Stimulated activated CD4-positive, alpha-beta T cell treated with anti-CD3 and anti-CD28 coated beads, Interleukin-15, amount 100 ng/mL, for 1 hour (primary cell): Measurements from ENCODE around the gene RNASE4.
"Not testable (repeated sequence)": the region's sequence is repeated elsewhere in the genome, so short reads cannot be mapped to it uniquely, and the experiment has no call there.

Experiments
- DNase-seq, 2 donors: peaks; one replicate each; pipeline ENCODE4 v3.0.0-alpha.2; 2020; ENCODE audit warnings: low read depth in 1 of 2, low spot score in 1 of 2

Gene RNASE4

DNA sequence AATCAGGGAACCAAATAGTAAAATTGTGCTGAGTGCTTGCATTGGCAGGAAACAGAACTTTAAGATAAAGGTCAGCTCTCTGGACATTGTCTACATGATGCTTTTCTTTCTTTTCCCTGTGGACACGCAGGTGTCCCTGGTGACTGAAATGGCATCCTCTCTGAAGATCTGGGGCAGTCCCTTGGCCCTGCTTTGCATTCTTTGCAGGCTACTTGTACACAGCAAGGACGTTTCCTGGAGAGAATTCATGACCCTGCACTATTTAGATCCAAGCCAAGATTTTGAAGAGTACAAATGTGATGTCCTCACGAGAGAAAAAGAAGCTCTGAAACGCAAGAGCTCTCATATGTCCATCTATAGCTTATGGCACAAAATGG is 50.1 kb downstream of the RNASE4 start:
- no peak for DNase-seq

DNA sequence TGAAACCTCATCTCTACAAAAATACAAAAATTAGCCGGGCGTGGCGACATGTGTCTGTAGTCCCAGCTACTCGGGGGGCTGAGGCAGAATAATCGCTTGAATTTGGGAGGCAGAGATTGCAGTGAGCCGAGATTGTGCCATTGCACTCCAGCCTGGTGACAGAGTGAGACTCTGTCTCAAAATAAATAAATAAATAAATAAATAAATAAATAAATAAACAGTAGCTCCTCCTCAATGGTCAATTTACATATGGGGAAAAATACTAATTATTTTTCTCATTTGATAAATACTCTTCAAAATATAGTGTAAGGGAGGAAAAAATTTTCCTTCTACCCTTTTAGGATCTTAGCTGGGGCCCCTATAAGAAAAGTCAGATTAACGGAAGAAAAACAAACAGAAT is 53.9 kb downstream of the RNASE4 start:
- DNase-seq, result not testable (repeated sequence)

GRCh38 chr14:20742132-20742531 is 57.8 kb downstream of the RNASE4 start:
- no peak for DNase-seq

- DNase-seq, result no peak
Measured at GRCh38 chr14:20743556-20743955, 59.2 kb downstream of the RNASE4 start.

GRCh38 chr14:20745571-20746358 is 61.4 kb downstream of the RNASE4 start, which contains the start of gene EDDM3A:
TSS of gene EDDM3A (plus strand) at chr14:20745887. CDS start at chr14:20747581, 1,694 bp downstream.
- DNase-seq, result no peak

- DNase-seq, result no peak
Measured at GRCh38 chr14:20746566-20746965, 62.2 kb downstream of the RNASE4 start.

DNA sequence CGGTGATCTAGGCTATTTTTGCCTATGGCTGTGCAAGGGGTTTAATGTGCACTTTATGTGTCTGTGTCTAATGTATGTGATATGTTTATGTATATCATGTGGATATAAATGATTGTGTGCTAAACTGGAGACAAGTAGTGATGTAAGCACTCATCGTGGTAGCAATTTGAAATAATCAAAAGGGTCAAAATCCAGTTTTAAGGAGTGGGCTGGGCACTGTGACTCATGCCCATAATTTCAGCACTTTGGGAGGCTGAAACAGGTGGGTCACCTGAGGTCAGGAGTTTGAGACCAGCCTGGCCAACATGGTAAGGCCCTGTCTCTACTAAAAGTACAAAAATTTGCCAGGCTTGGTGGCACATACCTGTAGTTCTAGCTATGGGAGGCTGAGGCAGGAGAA is 64.1 kb downstream of the RNASE4 start:
- no peak for DNase-seq

- no peak for DNase-seq
Measured at GRCh38 chr14:20750194-20750593, 65.8 kb downstream of the RNASE4 start.
